NOMO-1 (cell line): ENCODE results near the gene TOM1.

ENCODE experiments used
- DNase-seq, 2 experiments: peaks; one replicate each; lab custom pipeline; 2025; ENCODE audit not compliant: unreplicated experiment in 2 of 2; lab: John Stamatoyannopoulos, UW

Gene TOM1

DNA sequence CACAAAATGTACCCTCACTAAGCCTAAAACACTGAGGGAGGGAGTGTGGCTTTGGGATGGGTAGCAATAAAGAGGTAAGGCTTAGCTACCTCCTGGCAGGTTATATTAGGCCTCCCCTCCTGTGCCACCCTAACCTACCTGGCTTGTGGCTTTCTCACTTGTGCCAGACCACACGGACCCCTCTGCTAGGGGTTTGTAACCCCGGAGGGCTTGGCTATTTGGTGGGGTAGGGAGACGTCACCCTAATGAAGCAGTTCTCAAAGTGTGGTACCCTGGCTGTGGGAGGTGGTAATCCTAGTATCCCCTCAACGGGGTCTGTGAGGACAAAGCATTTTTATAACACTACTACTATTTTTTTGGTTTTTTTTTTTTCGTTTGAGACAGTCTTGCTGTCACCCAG is 91.2 kb downstream of the TOM1 start:
- DNase-seq: no peak

DNA sequence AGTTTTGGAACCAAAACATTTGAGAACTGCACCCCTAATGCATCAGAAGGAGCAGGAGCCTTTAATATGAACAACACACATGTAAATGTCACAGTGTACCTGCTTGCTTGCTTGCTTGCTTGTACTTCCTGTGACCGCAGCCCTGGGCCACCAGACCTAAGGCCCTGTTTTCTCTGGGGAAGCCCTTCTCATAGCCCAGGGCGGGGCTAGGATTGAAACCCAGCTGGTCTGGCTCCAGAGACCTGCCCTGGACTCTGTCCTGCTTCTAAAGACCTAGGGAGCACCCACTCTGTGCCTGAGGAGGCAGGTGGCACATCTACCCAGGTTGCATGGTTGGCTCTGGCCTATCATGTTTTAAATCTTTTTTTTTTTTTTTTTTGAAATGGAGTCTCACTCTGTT is 92.7 kb downstream of the TOM1 start:
- no peak for DNase-seq

DNA sequence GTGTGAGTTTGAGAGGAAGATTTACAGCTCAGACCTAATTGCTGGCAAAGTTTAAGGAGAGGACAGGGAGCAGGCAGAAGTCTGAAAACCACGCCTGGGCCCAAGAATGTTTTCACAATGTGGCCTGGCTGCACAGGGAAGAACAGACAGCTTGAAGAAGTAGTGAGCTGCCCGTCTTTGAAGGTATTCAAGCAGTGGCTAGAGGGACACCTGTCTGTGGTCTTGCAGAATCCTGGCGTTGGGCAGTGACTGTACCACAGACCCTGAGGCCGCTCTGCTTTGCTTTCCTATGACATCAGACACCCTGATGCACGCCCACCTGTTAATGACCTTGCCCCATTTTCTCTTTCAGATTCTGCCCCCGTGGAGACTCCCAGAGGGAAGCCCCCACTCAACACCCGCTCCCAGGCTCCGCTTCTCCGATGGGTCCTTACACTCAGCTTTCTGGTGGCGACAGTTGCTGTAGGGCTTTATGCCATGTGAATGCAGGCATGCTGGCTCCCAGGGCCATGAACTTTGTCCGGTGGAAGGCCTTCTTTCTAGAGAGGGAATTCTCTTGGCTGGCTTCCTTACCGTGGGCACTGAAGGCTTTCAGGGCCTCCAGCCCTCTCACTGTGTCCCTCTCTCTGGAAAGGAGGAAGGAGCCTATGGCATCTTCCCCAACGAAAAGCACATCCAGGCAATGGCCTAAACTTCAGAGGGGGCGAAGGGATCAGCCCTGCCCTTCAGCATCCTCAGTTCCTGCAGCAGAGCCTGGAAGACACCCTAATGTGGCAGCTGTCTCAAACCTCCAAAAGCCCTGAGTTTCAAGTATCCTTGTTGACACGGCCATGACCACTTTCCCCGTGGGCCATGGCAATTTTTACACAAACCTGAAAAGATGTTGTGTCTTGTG is 93.7 kb downstream of the TOM1 start:
- no peak for DNase-seq

DNA sequence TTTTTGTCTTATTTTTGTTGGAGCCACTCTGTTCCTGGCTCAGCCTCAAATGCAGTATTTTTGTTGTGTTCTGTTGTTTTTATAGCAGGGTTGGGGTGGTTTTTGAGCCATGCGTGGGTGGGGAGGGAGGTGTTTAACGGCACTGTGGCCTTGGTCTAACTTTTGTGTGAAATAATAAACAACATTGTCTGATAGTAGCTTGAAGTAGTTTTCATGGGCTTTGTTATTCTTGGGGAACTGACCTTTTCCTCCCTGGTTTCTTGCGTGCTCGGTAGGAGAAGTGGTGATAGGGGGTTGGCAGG is 94.3 kb downstream of the TOM1 start:
- DNase-seq: no peak

DNA sequence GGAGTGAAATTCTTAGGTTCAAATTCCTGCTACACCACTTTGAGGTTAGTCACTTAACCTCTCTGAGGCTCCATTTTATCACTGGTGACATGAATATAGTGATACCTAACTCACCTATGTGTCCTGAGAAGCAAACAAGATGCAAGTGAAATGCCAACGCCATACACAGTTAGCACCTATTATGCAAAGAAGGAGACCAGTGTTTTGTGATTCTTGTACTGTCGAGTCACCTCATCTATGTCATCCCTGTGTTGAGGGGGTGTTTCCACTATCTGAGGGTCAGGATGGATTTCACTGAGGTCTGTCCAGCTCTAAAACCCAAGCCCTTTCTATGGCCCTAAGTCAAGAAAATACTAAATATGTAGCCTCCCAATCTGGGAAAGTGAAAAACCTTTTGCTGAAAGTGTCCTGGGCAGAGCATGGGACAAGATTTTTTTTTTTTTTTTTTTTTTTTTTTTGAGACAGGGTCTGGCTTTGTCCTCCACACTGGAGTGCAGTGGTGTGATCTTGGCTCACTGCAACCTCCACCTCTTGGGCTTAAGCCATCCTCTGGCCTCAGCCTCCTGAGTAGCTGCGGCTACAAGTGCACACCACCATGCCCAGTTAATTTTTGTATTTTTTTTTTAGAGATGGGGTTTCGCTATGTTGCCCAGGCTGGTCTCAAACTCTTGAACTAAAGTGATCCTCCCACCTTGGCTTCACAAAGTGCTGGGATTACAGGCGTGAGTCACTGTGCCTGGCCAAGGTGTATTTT is 95.3 kb downstream of the TOM1 start:
- DNase-seq: no peak

DNA sequence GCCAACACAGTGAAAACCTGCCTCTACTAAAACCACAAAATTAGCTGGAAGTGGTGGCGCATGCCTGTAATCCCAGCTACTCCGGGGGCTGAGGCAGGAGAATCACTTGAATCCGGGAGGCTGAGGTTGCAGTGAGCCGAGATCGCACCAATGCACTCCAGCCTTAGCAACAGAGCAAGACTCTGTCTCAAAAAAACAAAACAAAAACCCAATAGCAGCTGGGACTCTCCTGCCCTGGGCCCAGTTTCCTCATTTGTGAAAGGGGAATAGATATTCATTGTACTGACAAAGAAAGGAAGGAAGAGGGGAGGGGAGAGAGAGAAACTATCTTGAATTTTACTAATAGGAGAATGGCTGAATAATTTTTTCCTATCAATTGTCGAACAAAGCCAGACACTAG is 96.9 kb downstream of the TOM1 start:
- DNase-seq: peak; percentile 26 to 60

DNA sequence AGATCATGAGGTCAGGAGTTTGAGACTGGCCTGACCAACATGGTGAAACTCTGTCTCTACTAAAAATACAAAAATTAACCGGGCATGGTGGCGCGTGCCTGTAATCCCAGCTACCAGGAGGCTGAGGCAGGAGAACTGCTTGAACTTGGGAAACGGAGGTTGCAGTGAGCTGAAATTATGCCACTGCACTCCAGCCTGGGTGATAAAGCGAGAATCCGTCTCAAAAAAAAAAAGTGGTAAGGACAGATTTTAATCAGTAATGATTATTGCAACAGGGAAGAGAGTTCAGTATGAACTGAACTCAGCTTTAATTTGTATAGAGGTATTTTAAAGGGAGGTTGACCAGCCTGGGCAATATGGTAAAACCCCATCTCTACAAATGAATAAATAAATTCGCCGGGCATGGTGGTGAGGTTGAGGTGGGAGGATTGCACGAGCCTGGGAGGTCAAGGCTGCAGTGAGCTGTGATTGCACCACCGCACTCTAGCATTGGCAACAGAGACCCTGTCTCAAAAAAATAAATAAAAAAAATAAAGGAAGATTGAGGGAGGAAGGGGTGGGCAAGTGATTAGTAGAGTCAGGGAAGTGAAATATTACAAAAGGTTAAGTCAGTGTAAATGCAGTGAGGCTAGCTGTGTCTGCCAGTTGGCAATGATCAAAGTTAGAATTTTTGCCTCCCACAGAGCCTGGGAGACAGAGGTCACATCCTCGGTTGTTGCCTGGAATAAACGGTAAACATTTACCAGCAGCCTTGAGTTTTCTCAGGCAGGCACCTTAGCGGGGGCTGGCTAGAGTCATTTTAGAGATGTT is 97.6 kb downstream of the TOM1 start:
- DNase-seq: no peak
